ENCODE measurements around the gene GCFC2. TPM values are rescaled to one million over a fixed set of nuclear protein-coding genes. Genes with fewer than 3 reads are reported as not detected.
A peak's percentile ranks its signal among the peaks of the same experiment; 100 is the strongest.

GCFC2 gene
- 10 to 100 TPM; 18.6 to 28.7 TPM for total RNA-seq
- 29.2 TPM for polyA plus RNA-seq (2013, experiment 1 of 2)
- polyA plus RNA-seq (2013, experiment 2 of 2) = 25.0 TPM
- long read RNA-seq, experiment 1, partial matches to known transcripts = 4 of 11 reads
- long read RNA-seq, experiment 1, other reads (novel, unspliced or antisense) = 4 of 11 reads
- long read RNA-seq, experiment 2, full-length matches to known transcripts = 38 of 69 reads
- long read RNA-seq, experiment 2, partial matches to known transcripts = 4 of 69 reads
- long read RNA-seq, experiment 2, other reads (novel, unspliced or antisense) = 27 of 69 reads
- long read RNA-seq, experiment 3, full-length matches to known transcripts = 49 of 85 reads
- long read RNA-seq, experiment 3, partial matches to known transcripts = 9 of 85 reads
- long read RNA-seq, experiment 3, other reads (novel, unspliced or antisense) = 27 of 85 reads
- long read RNA-seq, experiment 4, partial matches to known transcripts = 3 of 8 reads
- long read RNA-seq, experiment 4, other reads (novel, unspliced or antisense) = 1 of 8 reads

GRCh38 chr2:75710577-75711253 is at the start of gene GCFC2:
Gene GCFC2 (minus strand): TSS chr2:75710915. CDS start chr2:75710855, 60 bp downstream.
- peaks cover 8% of the 10 kb centered on the region for H3K36me3 ChIP-seq (ENCODE audit: control insufficient read depth, insufficient read depth, low read length)
- H3K9ac ChIP-seq (ENCODE audit: extremely low read depth, low read length, poor library complexity, severe bottlenecking) = peak within 1 kb of the TSS; percentile 50
- H3K4me3 ChIP-seq (ENCODE audit: low read length) = peak within 1 kb of the TSS; percentile 80
- peaks cover 14% of the 10 kb centered on the region for H3K36me3 Mint-ChIP-seq (ENCODE audit: low read depth)
- TF ChIP-seq, protein P1, sequence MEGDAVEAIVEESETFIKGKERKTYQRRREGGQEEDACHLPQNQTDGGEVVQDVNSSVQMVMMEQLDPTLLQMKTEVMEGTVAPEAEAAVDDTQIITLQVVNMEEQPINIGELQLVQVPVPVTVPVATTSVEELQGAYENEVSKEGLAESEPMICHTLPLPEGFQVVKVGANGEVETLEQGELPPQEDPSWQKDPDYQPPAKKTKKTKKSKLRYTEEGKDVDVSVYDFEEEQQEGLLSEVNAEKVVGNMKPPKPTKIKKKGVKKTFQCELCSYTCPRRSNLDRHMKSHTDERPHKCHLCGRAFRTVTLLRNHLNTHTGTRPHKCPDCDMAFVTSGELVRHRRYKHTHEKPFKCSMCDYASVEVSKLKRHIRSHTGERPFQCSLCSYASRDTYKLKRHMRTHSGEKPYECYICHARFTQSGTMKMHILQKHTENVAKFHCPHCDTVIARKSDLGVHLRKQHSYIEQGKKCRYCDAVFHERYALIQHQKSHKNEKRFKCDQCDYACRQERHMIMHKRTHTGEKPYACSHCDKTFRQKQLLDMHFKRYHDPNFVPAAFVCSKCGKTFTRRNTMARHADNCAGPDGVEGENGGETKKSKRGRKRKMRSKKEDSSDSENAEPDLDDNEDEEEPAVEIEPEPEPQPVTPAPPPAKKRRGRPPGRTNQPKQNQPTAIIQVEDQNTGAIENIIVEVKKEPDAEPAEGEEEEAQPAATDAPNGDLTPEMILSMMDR (conservative IDR thresholded peaks at IDR 0.05) = peak; percentile 73
- WGBS, 2 experiments (ENCODE audit: insufficient coverage in 1 of 2, insufficient read length in 1 of 2) = 5 to 19% methylated on average over 14 to 66 of the region's 66 CpGs
- H3K4me1 Mint-ChIP-seq = peaks cover 21% of the 10 kb centered on the region
- H3K4me1 ChIP-seq (ENCODE audit: control insufficient read depth, insufficient read depth, low read length) = no peaks in the 10 kb centered on the region
- no peaks in the 10 kb centered on the region for H3K27me3 Mint-ChIP-seq (ENCODE audit: insufficient read depth)
- H3K27ac Mint-ChIP-seq = peak within 1 kb of the TSS; percentile 91
- peak; percentile 95 for DNase-seq
- H3K27ac ChIP-seq (ENCODE audit: low read depth, low read length) = peak within 1 kb of the TSS; percentile 91
- H3K9me3 ChIP-seq (ENCODE audit: control insufficient read depth, low read length) = no peaks in the 10 kb centered on the region
- H3K4me3 Mint-ChIP-seq = peak within 1 kb of the TSS; percentile 70
- no peaks in the 10 kb centered on the region for H3K27me3 ChIP-seq (ENCODE audit: control insufficient read depth, insufficient read depth, low read length, poor library complexity, severe bottlenecking)
- peaks cover 6% of the 10 kb centered on the region for H3K9me3 Mint-ChIP-seq

GRCh38 chr2:75752828-75753227 is 42.1 kb upstream of the GCFC2 start:
- Mint-ChIP-seq H3K36me3 (ENCODE audit: low read depth) (no peaks in the 10 kb centered on the region), H3K9me3 (no peaks in the 10 kb centered on the region), H3K4me3 (no peak overlapping the region), H3K27me3 (ENCODE audit: insufficient read depth) (peaks cover 4% of the 10 kb centered on the region), H3K27ac (no peak overlapping the region), H3K4me1 (peaks cover 21% of the 10 kb centered on the region)
- Histone ChIP-seq H3K4me1 (ENCODE audit: control insufficient read depth, insufficient read depth, low read length) (peaks cover 4% of the 10 kb centered on the region), H3K27me3 (ENCODE audit: control insufficient read depth, insufficient read depth, low read length, poor library complexity, severe bottlenecking) (peaks cover 6% of the 10 kb centered on the region), H3K4me3 (ENCODE audit: low read length) (no peak overlapping the region), H3K36me3 (ENCODE audit: control insufficient read depth, insufficient read depth, low read length) (no peaks in the 10 kb centered on the region), H3K9me3 (ENCODE audit: control insufficient read depth, low read length) (no peaks in the 10 kb centered on the region), H3K27ac (ENCODE audit: low read depth, low read length) (no peak overlapping the region), H3K9ac (ENCODE audit: extremely low read depth, low read length, poor library complexity, severe bottlenecking) (no peak overlapping the region)
- TF ChIP-seq, protein P1 (conservative IDR thresholded peaks at IDR 0.05) = no peak
- DNase-seq = no peak
- WGBS, 2 experiments (ENCODE audit: insufficient coverage in 1 of 2, insufficient read length in 1 of 2) = 77 to 89% methylated on average over 1 of the region's 1 CpG

- H3K9me3 Mint-ChIP-seq = no peaks in the 10 kb centered on the region
- TF ChIP-seq, protein P1 (conservative IDR thresholded peaks at IDR 0.05) = no peak
- H3K36me3 ChIP-seq (ENCODE audit: control insufficient read depth, insufficient read depth, low read length) = no peaks in the 10 kb centered on the region
Measured at GRCh38 chr2:75751824-75752468, 41.2 kb upstream of the GCFC2 start.

More at GRCh38 chr2:75751824-75752468, 41.2 kb upstream of the GCFC2 start:
- H3K4me1 ChIP-seq (ENCODE audit: control insufficient read depth, insufficient read depth, low read length) = peaks cover 4% of the 10 kb centered on the region
- H3K9me3 ChIP-seq (ENCODE audit: control insufficient read depth, low read length) = no peaks in the 10 kb centered on the region
- WGBS, 2 experiments (ENCODE audit: insufficient coverage in 1 of 2, insufficient read length in 1 of 2) = 90 to 92% methylated on average over 1 to 4 of the region's 5 CpGs
- no peak for DNase-seq
- H3K27ac ChIP-seq (ENCODE audit: low read depth, low read length) = no peak overlapping the region
- H3K27me3 Mint-ChIP-seq (ENCODE audit: insufficient read depth) = peaks cover 2% of the 10 kb centered on the region
- H3K4me3 Mint-ChIP-seq = no peak overlapping the region
- no peak overlapping the region for H3K4me3 ChIP-seq (ENCODE audit: low read length)
- peaks cover 21% of the 10 kb centered on the region for H3K4me1 Mint-ChIP-seq
- H3K36me3 Mint-ChIP-seq (ENCODE audit: low read depth) = no peaks in the 10 kb centered on the region
- H3K27me3 ChIP-seq (ENCODE audit: control insufficient read depth, insufficient read depth, low read length, poor library complexity, severe bottlenecking) = peaks cover 6% of the 10 kb centered on the region
- no peak overlapping the region for H3K9ac ChIP-seq (ENCODE audit: extremely low read depth, low read length, poor library complexity, severe bottlenecking)
- H3K27ac Mint-ChIP-seq = no peak overlapping the region
